Measurements from ENCODE around the gene CACNG3.

DNA sequence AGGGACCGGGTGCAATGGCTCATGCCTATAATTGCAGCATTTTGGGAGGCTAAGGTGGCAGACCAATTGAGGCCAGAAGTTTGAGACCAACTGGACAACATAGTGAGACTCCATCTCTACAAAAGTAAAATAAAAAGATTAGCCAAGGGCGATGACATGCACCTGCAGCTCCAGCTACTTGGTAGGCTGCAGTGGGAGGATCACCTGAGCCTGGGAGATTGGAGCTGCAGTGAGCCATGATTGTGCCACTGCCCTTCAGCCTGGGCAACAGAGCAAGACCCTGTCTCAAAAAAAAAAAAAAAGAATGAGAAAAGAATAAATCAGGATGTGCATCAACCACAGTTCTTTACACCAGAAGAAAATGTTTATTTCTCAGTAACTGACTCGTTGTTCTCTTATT is 76.0 kb downstream of the CACNG3 start:
- TF ChIP-seq ZNF274 (IDR thresholded peaks at IDR 0.05; ENCODE audit: low read depth, low read length): no peak
- no peak for TF ChIP-seq SUZ12 (IDR thresholded peaks at IDR 0.05; ENCODE audit: extremely low read depth, insufficient read depth, insufficient read length)
